Activated CD8-positive, alpha-beta memory T cell treated with anti-CD3 and anti-CD28 coated beads for 36 hours (primary cell): ENCODE data around the gene EFNA3. TPM values are rescaled to one million over a fixed set of nuclear protein-coding genes. Genes with fewer than 3 reads are reported as not detected.

Experiments used
- CTCF ChIA-PET: fragments of 350-600 bp; sonication (Branson Sonifier 250); formaldehyde crosslinking; loops from one replicate; lab custom pipeline; 2021; ENCODE audit warnings: antibody characterized with exemption; lab: Charles Lee
- POLR2A ChIA-PET: fragments of 350-600 bp; sonication (Branson Sonifier 250); formaldehyde crosslinking; loops from one replicate; lab custom pipeline; 2021; ENCODE audit warnings: antibody characterized with exemption; lab: Charles Lee
- total RNA-seq, 2 experiments: library from RNA; stranded (reverse); gene quantifications; one replicate each; pipeline ENCODE4 v1.2.3, GENCODE V29; 2021

Gene EFNA3
- total RNA-seq, 2 experiments from 2014 or later = 3.1 to 3.5 TPM

- POLR2A ChIA-PET = no interaction called here
- CTCF ChIA-PET = interaction anchor here (1.2 to 4.8 kb wide), 4 partner anchors 10 to 25 kb away, joined by 3 to 32 read pairs (median 16); partner anchors contain the start of genes ADAM15 and EFNA4
Measured at GRCh38 chr1:155075535-155075934, 3.1 kb upstream of the EFNA3 start.

- CTCF ChIA-PET = interaction anchor here (1.2 to 4.8 kb wide), 4 partner anchors 9 to 25 kb away, joined by 3 to 32 read pairs (median 16); partner anchors contain the start of genes ADAM15 and EFNA4
- POLR2A ChIA-PET = no interaction called here
Measured at GRCh38 chr1:155076371-155076770, 2.3 kb upstream of the EFNA3 start.

GRCh38 chr1:155077346-155077745 lies 1.3 kb upstream of the EFNA3 start:
- POLR2A ChIA-PET = interaction anchor here (0.6 kb wide), 1 partner anchor 181 kb away, joined by 6 read pairs; no protein-coding TSS in a partner anchor

GRCh38 chr1:155077758-155078445 lies 735 bp upstream of the EFNA3 start:
- POLR2A ChIA-PET = no interaction called here

More at GRCh38 chr1:155077346-155077745, 1.3 kb upstream of the EFNA3 start:
- CTCF ChIA-PET = interaction anchor here (2.4 to 4.8 kb wide), 4 partner anchors 8 to 33 kb away, joined by 9 to 32 read pairs (median 22); partner anchors contain the start of gene EFNA4

GRCh38 chr1:155079210-155079486 lies 511 bp downstream of the EFNA3 start:
- CTCF ChIA-PET = interaction anchor here (0.7 to 4.4 kb wide), 8 partner anchors 12 to 89 kb away, joined by 3 to 20 read pairs (median 4); partner anchors contain the start of gene ADAM15
- POLR2A ChIA-PET = no interaction called here

More at GRCh38 chr1:155077758-155078445, 735 bp upstream of the EFNA3 start:
- CTCF ChIA-PET = interaction anchor here (1.7 to 4.4 kb wide), 3 partner anchors 18 to 90 kb away, joined by 4 to 20 read pairs (median 9); no protein-coding TSS in a partner anchor

GRCh38 chr1:155079487-155080311 lies 1.1 kb downstream of the EFNA3 start:
- ChIA-PET CTCF (interaction anchor here (0.8 to 4.4 kb wide), 7 partner anchors 12 to 114 kb away, joined by 3 to 20 read pairs (median 4); no protein-coding TSS in a partner anchor), POLR2A (no interaction called here)

- POLR2A ChIA-PET = no interaction called here
- CTCF ChIA-PET = interaction anchor here (0.8 to 4.4 kb wide), 8 partner anchors 11 to 113 kb away, joined by 3 to 20 read pairs (median 4); partner anchors contain the start of genes ADAM15, EFNA4 and KRTCAP2
Measured at GRCh38 chr1:155080312-155081228, 1.9 kb downstream of the EFNA3 start.

- POLR2A ChIA-PET = no interaction called here
- CTCF ChIA-PET = interaction anchor here (1.3 to 5.5 kb wide), 7 partner anchors 10 to 91 kb away, joined by 4 to 127 read pairs (median 11); partner anchors contain the start of genes EFNA4, KRTCAP2 and TRIM46
Measured at GRCh38 chr1:155081472-155082300, 3.0 kb downstream of the EFNA3 start.

- POLR2A ChIA-PET = no interaction called here
- CTCF ChIA-PET = interaction anchor here (5.5 kb wide), 2 partner anchors 20 to 88 kb away, joined by 94 to 127 read pairs; partner anchors contain the start of genes EFNA4, KRTCAP2 and TRIM46
Measured at GRCh38 chr1:155082301-155083051, 3.8 kb downstream of the EFNA3 start.

GRCh38 chr1:155083052-155083541 lies 4.5 kb downstream of the EFNA3 start:
- ChIA-PET CTCF (interaction anchor here (1.2 to 5.5 kb wide), 6 partner anchors 13 to 88 kb away, joined by 3 to 127 read pairs (median 30); partner anchors contain the start of genes ADAM15, EFNA4, KRTCAP2 and TRIM46), POLR2A (no interaction called here)

GRCh38 chr1:155083865-155084721 lies 5.5 kb downstream of the EFNA3 start:
- POLR2A ChIA-PET = interaction anchor here (0.8 to 1.8 kb wide), 3 partner anchors 20 to 88 kb away, joined by 3 to 9 read pairs (median 4); partner anchors contain the start of gene KRTCAP2
- CTCF ChIA-PET = interaction anchor here (0.8 to 5.5 kb wide), 18 partner anchors 9 to 148 kb away, joined by 3 to 127 read pairs (median 4); partner anchors contain the start of genes ADAM15, CKS1B, DCST1 and DCST2

GRCh38 chr1:155084722-155085503 lies 6.3 kb downstream of the EFNA3 start:
- ChIA-PET POLR2A (interaction anchor here (0.5 to 1.8 kb wide), 7 partner anchors 20 to 1097 kb away, joined by 3 to 9 read pairs (median 3); partner anchors contain the start of genes ADAR, EFNA4 and KRTCAP2), CTCF (interaction anchor here (0.6 to 5.5 kb wide), 38 partner anchors 10 to 149 kb away, joined by 3 to 127 read pairs (median 4); partner anchors contain the start of genes ADAM15, CKS1B, DCST1 and DCST2)

GRCh38 chr1:155085504-155086127 lies 7.0 kb downstream of the EFNA3 start:
- POLR2A ChIA-PET = interaction anchor here (0.5 to 1.8 kb wide), 6 partner anchors 22 to 1096 kb away, joined by 3 to 9 read pairs (median 3); partner anchors contain the start of genes EFNA4 and KRTCAP2
- CTCF ChIA-PET = interaction anchor here (0.5 to 5.5 kb wide), 36 partner anchors 10 to 179 kb away, joined by 3 to 127 read pairs (median 4); partner anchors contain the start of genes ADAM15, CKS1B, DCST1 and DCST2
